ENCODE results near the gene TRIM66.

The TRIM66 gene

GRCh38 chr11:8693010-8693551, 10.6 kb upstream of the TRIM66 start:
- Histone ChIP-seq H3K36me3 (ENCODE audit: control insufficient read depth, insufficient read depth, low read length) (no peaks in the 10 kb centered on the region; the same call in 1 of the 2 replicates), H3K4me3 (replicated peaks; ENCODE audit: low read depth, low read length) (no peak overlapping the region), H3K27me3 (replicated peaks; ENCODE audit: control insufficient read depth, insufficient read depth, low read length) (no peaks in the 10 kb centered on the region)
- DNase-seq (ENCODE audit: extremely low read depth, insufficient read length) = no peak
- TF ChIP-seq CTCF (IDR thresholded peaks at IDR 0.05; ENCODE audit: insufficient read depth, low read length, poor library complexity, severe bottlenecking) = no peak

GRCh38 chr11:8692417-8692816, 10.0 kb upstream of the TRIM66 start:
- DNase-seq (ENCODE audit: extremely low read depth, insufficient read length) = no peak
- Histone ChIP-seq H3K36me3 (ENCODE audit: control insufficient read depth, insufficient read depth, low read length) (no peaks in the 10 kb centered on the region; the same call in 1 of the 2 replicates), H3K27me3 (replicated peaks; ENCODE audit: control insufficient read depth, insufficient read depth, low read length) (no peaks in the 10 kb centered on the region), H3K4me3 (replicated peaks; ENCODE audit: low read depth, low read length) (no peak overlapping the region)
- no peak for TF ChIP-seq CTCF (IDR thresholded peaks at IDR 0.05; ENCODE audit: insufficient read depth, low read length, poor library complexity, severe bottlenecking)

- no peak for TF ChIP-seq CTCF (IDR thresholded peaks at IDR 0.05; ENCODE audit: insufficient read depth, low read length, poor library complexity, severe bottlenecking)
- no peaks in the 10 kb centered on the region for H3K27me3 ChIP-seq (replicated peaks; ENCODE audit: control insufficient read depth, insufficient read depth, low read length)
- DNase-seq (ENCODE audit: extremely low read depth, insufficient read length) = no peak
- no peak overlapping the region for H3K4me3 ChIP-seq (replicated peaks; ENCODE audit: low read depth, low read length)
- H3K36me3 ChIP-seq (ENCODE audit: control insufficient read depth, insufficient read depth, low read length) = no peaks in the 10 kb centered on the region; the same call in 1 of the 2 replicates
These were observed 9.1 kb upstream of the TRIM66 start for GRCh38 chr11:8691601-8692000.

- no peaks in the 10 kb centered on the region for H3K27me3 ChIP-seq (replicated peaks; ENCODE audit: control insufficient read depth, insufficient read depth, low read length)
- H3K4me3 ChIP-seq (replicated peaks; ENCODE audit: low read depth, low read length) = no peak overlapping the region
- no peak for DNase-seq (ENCODE audit: extremely low read depth, insufficient read length)
- no peaks in the 10 kb centered on the region; the same call in 1 of the 2 replicates for H3K36me3 ChIP-seq (ENCODE audit: control insufficient read depth, insufficient read depth, low read length)
- TF ChIP-seq CTCF (IDR thresholded peaks at IDR 0.05; ENCODE audit: insufficient read depth, low read length, poor library complexity, severe bottlenecking) = no peak
These were observed 8.2 kb upstream of the TRIM66 start for GRCh38 chr11:8690374-8691342.

GRCh38 chr11:8689726-8690255, 7.3 kb upstream of the TRIM66 start:
- Histone ChIP-seq H3K36me3 (ENCODE audit: control insufficient read depth, insufficient read depth, low read length) (peaks cover 5% of the 10 kb centered on the region), H3K27me3 (replicated peaks; ENCODE audit: control insufficient read depth, insufficient read depth, low read length) (no peaks in the 10 kb centered on the region), H3K4me3 (replicated peaks; ENCODE audit: low read depth, low read length) (peak overlapping the region; percentile 67)
- no peak for DNase-seq (ENCODE audit: extremely low read depth, insufficient read length)
- TF ChIP-seq CTCF (IDR thresholded peaks at IDR 0.05; ENCODE audit: insufficient read depth, low read length, poor library complexity, severe bottlenecking) = no peak
